HFF-Myc (cell line): Measurements from ENCODE around the gene NR2C2.

Experiments used
- DNase-seq: peaks from one replicate; pipeline ENCODE4 v3.0.0-alpha.2; 2011; ENCODE audit warnings: low read depth; ENCODE audit errors: extremely low read depth
- H3K4me3 ChIP-seq: replicated peaks from 2 replicates; pipeline ENCODE4 v1.5.1; 2011; ENCODE audit warnings: low read depth, mild to moderate bottlenecking, control low read depth, low read length
- CTCF ChIP-seq: IDR thresholded peaks from 2 replicates; pipeline ENCODE4 v1.5.1; 2012; ENCODE audit warnings: mild to moderate bottlenecking, low read depth, low read length, control low read depth; ENCODE audit errors: missing control alignments

NR2C2 gene

GRCh38 chr3:14980689-14981088 is 33.3 kb downstream of the NR2C2 start:
- no peak overlapping the region for H3K4me3 ChIP-seq
- TF ChIP-seq CTCF = no peak
- no peak for DNase-seq

- H3K4me3 ChIP-seq = no peak overlapping the region
- DNase-seq = no peak
- no peak for TF ChIP-seq CTCF
Observed at GRCh38 chr3:14984581-14985113, 37.3 kb downstream of the NR2C2 start.

- no peak for DNase-seq
- no peak overlapping the region for H3K4me3 ChIP-seq
- TF ChIP-seq CTCF = no peak
Observed at GRCh38 chr3:14988988-14989394, 41.6 kb downstream of the NR2C2 start.

GRCh38 chr3:14989943-14990779 is 42.8 kb downstream of the NR2C2 start:
- H3K4me3 ChIP-seq = no peak overlapping the region
- no peak for TF ChIP-seq CTCF
- DNase-seq = no peak

- no peak overlapping the region for H3K4me3 ChIP-seq
- TF ChIP-seq CTCF = no peak
- DNase-seq = no peak
Observed at GRCh38 chr3:14990780-14991148, 43.4 kb downstream of the NR2C2 start.

GRCh38 chr3:14991151-14991742 is 43.9 kb downstream of the NR2C2 start:
- DNase-seq = no peak
- no peak overlapping the region for H3K4me3 ChIP-seq
- TF ChIP-seq CTCF = no peak
